Transverse colon (tissue), 4 donors: ENCODE data around the gene RBFOX2.

ENCODE experiments used
- EP300 ChIP-seq: sonication (generic); formaldehyde crosslinking; IDR thresholded peaks from one replicate; pipeline ENCODE4 v1.6.1; 2017; ENCODE audit warnings: antibody characterized with exemption, low read depth
- POLR2A ChIP-seq: fragments of 450-650 bp; IDR thresholded peaks from one replicate; pipeline ENCODE4 v1.6.1; 2016; ENCODE audit warnings: antibody characterized with exemption, mild to moderate bottlenecking, moderate library complexity
- POLR2AphosphoS5 ChIP-seq, 3 donors: sonication (generic); formaldehyde crosslinking; IDR thresholded peaks; one replicate each; pipeline ENCODE4 v1.6.1; 2016; ENCODE audit warnings: antibody characterized with exemption in 3 of 3
- TF ChIP-seq, protein P1 (sequence below), 5 experiments: fragments of 200-600 bp in 3 of 5; fragments of 450-650 bp in 2 of 5; sonication (generic) in 3 of 5; IDR thresholded peaks; 1 replicate in 2 of 5; 2 replicates in 3 of 5; pipeline ENCODE4 v1.5.1; 2016 to 2017; ENCODE audit warnings: antibody characterized with exemption in 5 of 5, inconsistent platforms in 3 of 5, mild to moderate bottlenecking in 2 of 5, moderate library complexity in 1 of 5

DNA sequence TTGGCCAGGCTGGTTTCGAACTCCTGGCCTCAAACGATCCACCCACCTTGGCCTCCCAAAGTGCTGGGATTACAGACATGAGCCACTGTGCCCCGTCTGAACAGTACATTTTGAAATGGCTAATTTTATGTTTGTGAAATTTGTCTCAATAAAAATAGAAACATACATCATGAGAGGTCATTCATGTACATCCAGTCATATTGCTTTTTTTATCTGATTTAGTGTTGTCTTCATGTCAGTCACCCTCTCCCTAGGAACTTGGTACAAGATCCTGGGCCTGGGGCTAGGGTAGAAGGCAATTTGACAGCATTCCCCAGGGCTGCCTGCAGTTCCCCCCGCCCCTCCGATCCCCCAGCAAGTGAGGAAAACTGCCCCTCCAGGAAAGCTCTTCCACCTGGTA is 46.6 kb upstream of the RBFOX2 start:
- TF ChIP-seq POLR2A (no peak), POLR2AphosphoS5 (IDR thresholded peaks at IDR 0.05) (no peak), EP300 (no peak)
- TF ChIP-seq, protein P1, sequence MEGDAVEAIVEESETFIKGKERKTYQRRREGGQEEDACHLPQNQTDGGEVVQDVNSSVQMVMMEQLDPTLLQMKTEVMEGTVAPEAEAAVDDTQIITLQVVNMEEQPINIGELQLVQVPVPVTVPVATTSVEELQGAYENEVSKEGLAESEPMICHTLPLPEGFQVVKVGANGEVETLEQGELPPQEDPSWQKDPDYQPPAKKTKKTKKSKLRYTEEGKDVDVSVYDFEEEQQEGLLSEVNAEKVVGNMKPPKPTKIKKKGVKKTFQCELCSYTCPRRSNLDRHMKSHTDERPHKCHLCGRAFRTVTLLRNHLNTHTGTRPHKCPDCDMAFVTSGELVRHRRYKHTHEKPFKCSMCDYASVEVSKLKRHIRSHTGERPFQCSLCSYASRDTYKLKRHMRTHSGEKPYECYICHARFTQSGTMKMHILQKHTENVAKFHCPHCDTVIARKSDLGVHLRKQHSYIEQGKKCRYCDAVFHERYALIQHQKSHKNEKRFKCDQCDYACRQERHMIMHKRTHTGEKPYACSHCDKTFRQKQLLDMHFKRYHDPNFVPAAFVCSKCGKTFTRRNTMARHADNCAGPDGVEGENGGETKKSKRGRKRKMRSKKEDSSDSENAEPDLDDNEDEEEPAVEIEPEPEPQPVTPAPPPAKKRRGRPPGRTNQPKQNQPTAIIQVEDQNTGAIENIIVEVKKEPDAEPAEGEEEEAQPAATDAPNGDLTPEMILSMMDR (IDR thresholded peaks at IDR 0.05): no peak
